8988T (cell line): ENCODE results near the gene BOD1L1.
"Not testable (repeated sequence)": the region's sequence is repeated elsewhere in the genome, so short reads cannot be mapped to it uniquely, and the experiment has no call there.

Source experiments
- DNase-seq: peaks from one replicate; pipeline ENCODE4 v3.0.0; 2011

Gene BOD1L1

GRCh38 chr4:13618212-13618806, 9.2 kb downstream of the BOD1L1 start:
- DNase-seq, result no peak

- DNase-seq, result no peak
Observed at GRCh38 chr4:13617801-13618200, 9.7 kb downstream of the BOD1L1 start.

GRCh38 chr4:13616597-13616996, 10.9 kb downstream of the BOD1L1 start:
- DNase-seq, result no peak

GRCh38 chr4:13615161-13615560, 12.4 kb downstream of the BOD1L1 start:
- no peak for DNase-seq

- DNase-seq, result no peak
Observed at GRCh38 chr4:13612569-13612968, 15.0 kb downstream of the BOD1L1 start.

GRCh38 chr4:13611283-13611842, 16.2 kb downstream of the BOD1L1 start:
- no peak for DNase-seq

- DNase-seq, result no peak
Observed at GRCh38 chr4:13605330-13605729, 22.2 kb downstream of the BOD1L1 start.

- no peak for DNase-seq
Observed at GRCh38 chr4:13601848-13602247, 25.7 kb downstream of the BOD1L1 start.

- no peak for DNase-seq
Observed at GRCh38 chr4:13601048-13601447, 26.5 kb downstream of the BOD1L1 start.

- DNase-seq, result no peak
Observed at GRCh38 chr4:13599159-13599558, 28.4 kb downstream of the BOD1L1 start.

GRCh38 chr4:13597604-13598003, 29.9 kb downstream of the BOD1L1 start:
- DNase-seq, result no peak

GRCh38 chr4:13597141-13597540, 30.4 kb downstream of the BOD1L1 start:
- DNase-seq, result no peak

GRCh38 chr4:13592220-13592619, 35.3 kb downstream of the BOD1L1 start:
- DNase-seq, result no peak

- no peak for DNase-seq
Observed at GRCh38 chr4:13590766-13591165, 36.8 kb downstream of the BOD1L1 start.

- DNase-seq, result no peak
Observed at GRCh38 chr4:13588954-13589353, 38.6 kb downstream of the BOD1L1 start.

- DNase-seq, result no peak
Observed at GRCh38 chr4:13584481-13584880, 43.0 kb downstream of the BOD1L1 start.

- DNase-seq, result no peak
Observed at GRCh38 chr4:13580036-13580435, 47.5 kb downstream of the BOD1L1 start.

- no peak for DNase-seq
Observed at GRCh38 chr4:13577660-13578059, 49.9 kb downstream of the BOD1L1 start.

- no peak for DNase-seq
Observed at GRCh38 chr4:13570916-13571315, 56.6 kb downstream of the BOD1L1 start.

GRCh38 chr4:13567125-13567524, 60.4 kb downstream of the BOD1L1 start:
- DNase-seq, result no peak

GRCh38 chr4:13562876-13563275, 64.6 kb downstream of the BOD1L1 start:
- no peak for DNase-seq

GRCh38 chr4:13561673-13562072, 65.9 kb downstream of the BOD1L1 start:
- no peak for DNase-seq

GRCh38 chr4:13560111-13560510, 67.4 kb downstream of the BOD1L1 start:
- DNase-seq, result not testable (repeated sequence)

GRCh38 chr4:13559413-13559812, 68.1 kb downstream of the BOD1L1 start:
- no peak for DNase-seq

- no peak for DNase-seq
Observed at GRCh38 chr4:13558881-13559280, 68.6 kb downstream of the BOD1L1 start.
